GM19452 (cell line): Measurements from ENCODE around the gene SPRYD4.
"Not testable (repeated sequence)": the region's sequence is repeated elsewhere in the genome, so short reads cannot be mapped to it uniquely, and the experiment has no call there.

ENCODE experiments used
- ATAC-seq: cut with Tn5 transposase; IDR thresholded peaks from one replicate; pipeline ENCODE4 v1.9.1; 2021; ENCODE audit not compliant: unreplicated experiment

Gene SPRYD4

DNA sequence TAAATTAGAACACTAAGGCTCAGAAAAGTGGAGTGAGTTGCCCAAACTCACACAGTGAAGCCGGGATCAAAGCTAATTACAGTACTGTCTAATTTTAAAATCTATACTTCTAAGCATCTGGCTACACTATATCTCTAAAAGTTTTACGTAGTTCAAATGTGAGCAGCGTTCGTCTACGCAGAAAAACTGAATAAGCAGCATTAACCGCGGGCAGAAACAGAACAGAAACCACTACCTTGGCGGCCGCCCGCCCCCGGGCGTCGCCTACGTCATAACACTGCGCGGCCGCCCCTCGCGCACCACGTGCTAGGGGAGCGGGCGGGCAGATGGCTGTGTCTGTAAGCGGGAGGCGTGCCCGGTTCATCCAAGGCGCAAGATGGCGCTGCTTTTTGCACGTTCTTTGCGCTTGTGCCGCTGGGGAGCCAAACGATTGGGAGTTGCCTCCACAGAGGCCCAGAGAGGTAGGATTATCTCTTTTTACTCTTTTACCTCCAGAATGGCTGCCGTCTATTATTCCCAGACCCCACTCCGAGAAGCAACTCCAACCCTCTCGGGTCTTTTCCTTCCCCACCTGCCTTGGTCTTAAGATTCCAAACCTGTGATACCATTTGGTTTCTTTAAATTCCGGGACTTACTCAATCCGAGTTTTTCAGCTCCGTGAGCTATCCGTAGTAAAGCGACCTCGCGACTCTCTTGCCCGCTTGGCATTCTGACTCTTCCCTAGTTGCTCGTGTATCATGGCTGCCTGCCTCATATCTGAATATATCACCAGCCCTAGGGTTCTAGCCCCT, at the start of gene SPRYD4:
Gene SPRYD4, plus strand, starts transcription at position 363 of the 791 bp plus-strand sequence. Its CDS starts 14 bp downstream, at position 377.
- peak; percentile 86 for ATAC-seq

DNA sequence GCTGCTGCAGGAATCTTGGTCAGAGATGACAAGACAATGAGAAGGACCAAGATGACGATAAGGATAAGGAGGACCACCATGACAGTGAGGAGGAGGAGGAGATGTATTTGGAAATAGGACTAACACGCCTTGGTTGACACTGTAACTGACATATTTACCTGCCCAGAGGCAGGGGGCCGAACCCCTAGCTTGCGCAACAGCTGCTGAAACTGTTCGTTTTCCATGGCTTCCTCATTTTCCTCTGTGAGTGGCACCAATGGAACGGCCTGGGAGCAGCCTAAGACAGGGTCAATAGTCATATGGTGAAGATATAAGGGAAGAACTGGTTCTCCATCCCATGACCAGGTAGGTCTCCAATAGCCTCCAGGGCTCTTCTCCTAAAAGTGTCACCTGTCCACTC, 48.0 kb upstream of the SPRYD4 start:
- ATAC-seq = no peak

DNA sequence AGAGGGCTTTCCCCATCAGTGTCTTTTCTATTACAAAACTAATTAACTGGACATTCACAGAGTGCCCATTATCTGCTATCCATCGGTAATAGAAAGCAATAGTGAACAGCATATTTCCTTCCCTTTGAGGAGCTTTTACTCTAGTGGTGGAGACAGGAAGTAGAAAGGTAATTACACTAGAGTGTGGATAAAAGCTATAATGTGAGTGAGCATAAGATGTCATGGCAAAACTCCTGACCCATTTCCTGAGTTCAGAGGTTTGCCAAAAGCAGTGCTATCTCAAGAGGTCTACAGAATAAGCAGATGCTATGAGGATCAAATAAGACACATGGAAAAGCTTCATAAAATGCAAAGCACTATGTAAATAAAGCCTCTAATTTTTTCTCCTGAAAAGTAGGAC, 43.2 kb upstream of the SPRYD4 start:
- ATAC-seq = no peak

DNA sequence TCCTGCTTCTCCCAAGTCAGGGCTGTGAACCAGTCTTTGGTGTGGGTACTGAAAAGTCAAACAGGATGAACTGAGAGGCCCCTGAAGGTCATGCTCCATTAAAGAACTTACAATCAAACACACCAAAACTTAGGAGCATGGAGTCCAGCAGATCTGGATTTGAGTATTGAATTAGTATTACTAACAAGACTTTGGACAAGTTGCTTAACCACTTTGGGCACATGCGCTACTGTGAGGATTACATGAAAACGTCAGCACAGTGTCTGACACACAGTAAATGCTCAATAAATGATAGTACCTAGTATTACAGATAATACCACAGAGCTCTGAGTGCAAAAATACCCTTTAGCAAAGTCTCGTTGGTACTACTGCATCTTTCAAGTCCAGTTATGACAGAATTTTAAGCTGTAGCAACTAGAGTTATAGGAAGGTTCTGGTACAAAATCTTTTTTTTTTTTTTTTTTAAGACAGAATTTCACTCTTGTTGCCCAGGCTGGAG, 42.4 kb upstream of the SPRYD4 start:
- ATAC-seq = no peak

DNA sequence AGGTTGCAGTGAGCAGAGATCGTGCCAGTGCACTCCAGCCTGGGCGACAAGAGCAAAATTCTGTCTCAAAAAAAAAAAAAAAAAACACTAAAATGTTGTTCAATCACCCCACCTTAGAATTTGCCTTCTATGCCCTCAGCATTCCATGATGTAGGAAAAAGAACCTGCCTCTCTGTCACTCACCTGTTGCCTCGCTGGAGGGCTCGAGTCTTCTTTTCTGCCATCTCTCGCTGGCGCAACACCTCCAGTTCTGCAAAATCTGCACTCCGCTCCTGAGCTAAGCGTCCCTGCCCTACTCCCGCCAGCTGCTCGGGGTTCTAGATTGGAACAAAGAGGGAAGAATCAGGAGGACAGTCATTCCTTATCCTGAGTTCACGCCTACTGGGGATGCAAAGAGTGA, 37.1 kb upstream of the SPRYD4 start:
- ATAC-seq = no peak

DNA sequence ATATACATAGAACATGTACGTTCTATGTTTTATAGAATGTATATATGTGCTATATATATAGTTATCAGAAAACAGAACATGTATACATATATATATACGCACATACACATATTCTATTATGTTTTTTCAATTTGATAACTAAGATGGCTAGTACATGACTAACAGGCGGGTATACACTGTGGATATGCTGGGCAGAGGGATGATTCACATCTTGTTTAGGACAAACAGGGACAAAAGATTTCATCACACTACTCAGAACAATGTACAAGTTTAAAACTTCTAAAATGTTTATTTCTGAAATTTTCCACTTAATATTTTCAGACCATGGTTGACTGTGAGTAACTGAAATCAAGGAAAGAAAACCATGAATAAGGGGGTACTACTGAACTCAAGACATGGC, 36.5 kb upstream of the SPRYD4 start:
- ATAC-seq = no peak

DNA sequence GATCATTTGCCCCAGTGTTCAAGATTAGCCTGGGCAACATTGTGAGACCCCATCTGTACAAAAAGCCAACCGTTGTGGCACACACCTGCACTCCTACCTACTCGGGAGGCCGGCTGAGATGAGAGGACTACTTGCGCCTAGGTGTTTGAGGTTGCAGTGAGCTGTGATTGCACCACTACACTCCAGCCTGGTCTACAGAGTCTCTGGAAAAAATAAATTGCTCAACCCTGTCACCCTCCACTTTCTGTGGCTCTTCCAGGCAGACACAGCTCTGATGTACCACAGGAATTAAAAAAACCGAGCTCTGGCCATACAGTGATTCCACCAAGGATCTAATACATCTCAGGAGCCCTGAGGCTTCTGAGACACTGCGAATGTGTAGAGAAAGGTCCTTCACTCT, 33.5 kb upstream of the SPRYD4 start:
- no peak for ATAC-seq

DNA sequence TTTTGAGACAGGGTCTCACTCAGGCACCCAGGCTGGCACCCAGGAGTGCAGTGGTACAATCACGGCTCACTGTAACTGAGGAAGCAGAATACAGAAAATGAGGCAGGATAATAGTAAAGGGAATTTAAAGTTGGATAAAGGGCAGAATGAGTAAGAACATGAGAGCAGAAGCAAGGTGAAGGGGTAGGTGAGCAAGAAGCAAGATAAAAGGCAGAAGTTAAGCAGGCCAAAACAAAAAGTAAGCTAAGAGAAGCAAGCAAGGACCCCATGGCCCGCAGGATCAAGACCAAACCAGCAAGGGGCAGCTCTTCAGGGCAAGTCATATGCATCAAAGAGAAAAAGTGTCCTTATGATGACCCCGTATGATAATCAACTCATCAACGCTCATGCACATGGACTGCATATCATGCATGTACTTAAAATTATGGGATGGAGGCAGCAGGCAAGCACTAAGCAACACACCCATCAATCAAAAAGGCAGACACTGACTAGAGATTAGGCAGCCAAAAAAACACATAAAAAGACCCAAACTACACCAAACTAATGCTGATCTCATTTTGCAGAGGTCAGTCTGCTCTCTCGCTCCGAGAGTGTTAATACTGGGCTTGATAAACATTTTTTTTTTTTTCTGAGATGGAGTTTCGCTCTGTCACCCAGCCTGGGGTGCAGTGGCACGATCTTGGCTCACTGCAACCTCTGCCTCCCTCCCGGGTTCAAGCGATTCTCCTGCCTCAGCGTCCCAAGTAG, 30.8 kb upstream of the SPRYD4 start:
- no peak for ATAC-seq

DNA sequence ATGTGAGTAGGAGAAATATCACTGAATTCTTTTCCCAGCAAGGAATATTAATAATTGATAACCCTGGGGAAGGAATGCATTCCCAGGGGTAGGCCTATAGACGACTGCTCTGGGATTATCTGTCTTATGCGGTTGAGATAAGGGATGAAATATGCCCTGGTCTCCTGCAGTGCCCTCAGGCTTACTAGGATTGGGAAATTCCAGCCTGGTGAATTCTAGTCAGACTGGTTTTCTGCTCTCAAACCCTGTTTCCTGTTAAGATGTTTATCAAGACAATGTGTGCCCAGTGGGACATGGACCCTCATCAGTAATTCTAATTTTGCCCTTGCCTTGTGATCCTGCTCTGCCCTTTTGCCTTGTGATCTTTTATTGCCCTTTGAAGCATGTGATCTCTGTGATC, 25.2 kb upstream of the SPRYD4 start:
- ATAC-seq = not testable (repeated sequence)

DNA sequence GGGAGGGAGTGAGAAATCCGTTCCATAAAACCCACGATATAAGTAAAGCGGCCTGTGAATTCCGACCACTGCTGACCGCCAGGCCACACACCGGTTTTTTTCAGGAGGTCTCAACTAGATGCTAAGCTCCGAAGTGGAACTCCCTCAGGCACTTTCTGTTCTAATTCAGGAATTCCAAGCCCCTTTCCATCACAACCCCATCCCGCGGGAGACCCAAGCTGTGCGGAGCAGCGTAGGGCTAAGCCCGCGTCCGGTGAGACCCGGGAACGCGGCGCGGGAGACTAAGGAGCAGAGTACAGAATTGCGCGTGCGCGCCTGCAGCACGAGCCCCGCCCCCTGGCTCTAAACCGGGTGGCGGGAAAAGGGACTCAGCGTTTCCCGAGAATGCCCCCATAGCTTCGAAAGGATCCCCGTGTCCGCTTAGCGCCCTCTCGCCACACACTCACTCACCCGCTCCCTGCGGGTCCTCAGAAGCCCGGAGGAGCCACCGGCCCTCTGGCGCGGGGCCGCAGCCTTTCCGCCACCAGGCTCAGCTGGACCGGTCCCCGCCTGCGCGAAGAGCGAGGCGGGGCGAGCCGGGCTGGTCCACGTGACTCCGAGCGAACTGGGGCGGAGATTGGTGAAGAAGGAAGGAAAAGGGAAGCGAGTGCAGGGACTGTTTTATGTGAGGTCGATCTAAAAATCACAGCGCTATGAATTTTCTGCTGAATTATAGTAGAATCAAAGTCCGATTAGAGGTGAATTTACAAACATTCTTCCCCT, 19.3 kb upstream of the SPRYD4 start, which contains the start of gene TIMELESS:
Gene TIMELESS, minus strand, starts transcription at position 567 of the 762 bp plus-strand sequence. CDS start 15,256 bp downstream, outside the sequence.
- peak; percentile 97 for ATAC-seq

DNA sequence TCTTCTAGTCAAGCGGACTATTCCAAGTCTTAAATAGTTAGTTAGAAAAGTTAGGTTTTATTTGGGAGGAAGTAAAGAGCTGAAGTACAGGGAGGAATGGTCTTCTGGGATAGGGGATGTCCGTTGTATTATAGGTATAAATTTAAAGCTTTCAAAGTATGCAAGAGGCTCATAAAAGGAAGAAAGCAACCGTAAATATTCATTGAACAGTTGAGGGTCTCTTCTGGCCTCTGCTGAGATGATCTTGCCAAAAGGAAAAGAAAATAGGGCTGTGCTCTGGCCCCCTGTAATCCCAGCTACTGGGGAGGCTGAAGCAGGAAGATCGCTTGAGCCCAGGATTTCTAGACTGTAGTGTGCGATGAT, 18.8 kb upstream of the SPRYD4 start:
- ATAC-seq = no peak

DNA sequence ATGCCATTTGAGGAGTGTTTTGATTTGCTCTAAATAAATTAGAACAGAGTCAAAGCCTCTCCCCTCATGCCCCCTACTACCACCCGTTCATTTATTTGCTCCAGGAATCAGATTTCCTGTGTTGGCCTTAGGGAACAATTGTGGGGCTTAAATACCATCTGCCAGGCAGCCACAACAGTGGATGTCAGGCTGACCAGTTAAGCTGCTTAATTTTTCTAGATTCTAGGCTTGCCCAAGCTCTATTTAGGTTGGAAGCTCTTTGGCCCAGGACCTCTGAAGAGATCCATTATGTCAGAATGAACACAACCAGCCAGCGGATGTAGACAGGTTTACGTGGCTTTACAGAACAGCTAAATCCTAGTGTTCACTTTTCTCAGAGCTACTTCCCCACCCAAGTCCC, 18.1 kb upstream of the SPRYD4 start:
- ATAC-seq = no peak

DNA sequence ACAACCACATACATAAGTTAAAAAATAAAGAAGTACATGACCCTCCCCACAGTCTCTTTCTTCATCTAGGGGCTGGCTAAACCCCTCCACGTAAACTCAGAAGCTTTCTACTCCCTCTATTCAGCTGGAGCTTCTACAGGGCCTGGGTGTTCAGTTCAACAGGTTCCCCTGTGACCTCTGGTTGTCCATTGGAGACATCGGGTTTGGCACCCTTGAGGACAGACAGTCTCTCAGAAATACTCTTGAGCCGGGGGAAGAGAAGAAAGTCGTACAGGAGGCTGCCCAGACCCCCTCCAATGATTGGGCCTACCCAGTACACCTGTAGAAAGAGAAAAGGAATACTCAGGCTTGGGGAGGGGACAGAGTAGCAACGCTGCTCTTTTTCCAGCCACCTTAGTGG, 17.2 kb upstream of the SPRYD4 start:
- no peak for ATAC-seq

DNA sequence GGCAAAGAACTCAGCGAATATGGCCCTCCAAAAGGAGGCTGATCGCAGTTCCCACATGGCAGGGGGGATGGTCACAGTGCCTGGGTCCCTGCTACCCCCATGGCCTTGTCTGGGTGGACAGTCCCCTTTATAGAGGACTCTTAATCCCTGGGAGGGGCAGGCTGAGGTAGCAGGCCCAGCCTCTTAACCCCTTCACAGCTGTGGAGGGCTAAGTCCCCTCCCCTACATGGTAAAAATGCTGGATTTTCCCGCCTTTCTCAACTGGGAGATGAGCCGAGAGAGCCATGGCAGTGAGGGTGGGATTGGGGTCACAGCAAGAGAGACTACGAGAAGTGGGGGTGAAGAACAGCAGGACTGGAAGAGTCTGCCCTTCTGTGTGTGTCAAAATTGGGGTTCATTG, 13.8 kb upstream of the SPRYD4 start, which contains the start of gene MIP:
Gene MIP, minus strand, starts transcription at position 101 of the 400 bp plus-strand sequence. Its CDS starts 44 bp downstream, at position 57.
- no peak for ATAC-seq

DNA sequence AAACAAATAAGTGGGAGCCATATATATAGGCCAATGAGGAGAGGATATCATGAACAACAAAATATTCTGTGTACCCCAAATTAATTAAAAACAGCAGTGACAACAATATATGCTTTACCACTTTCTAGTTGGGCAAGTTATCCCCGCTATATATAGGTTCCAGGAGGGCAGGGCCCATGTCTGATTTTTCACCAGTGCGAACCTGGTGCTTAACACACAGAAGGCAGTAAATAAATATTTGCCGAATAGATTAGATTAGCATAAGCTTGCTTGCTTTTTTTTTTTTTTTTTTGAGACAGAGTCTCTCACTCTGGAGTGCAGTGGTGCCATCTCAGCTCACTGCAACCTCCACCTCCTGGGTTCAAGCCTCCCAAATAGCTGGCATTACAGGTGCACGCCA, 10.6 kb upstream of the SPRYD4 start:
- no peak for ATAC-seq

DNA sequence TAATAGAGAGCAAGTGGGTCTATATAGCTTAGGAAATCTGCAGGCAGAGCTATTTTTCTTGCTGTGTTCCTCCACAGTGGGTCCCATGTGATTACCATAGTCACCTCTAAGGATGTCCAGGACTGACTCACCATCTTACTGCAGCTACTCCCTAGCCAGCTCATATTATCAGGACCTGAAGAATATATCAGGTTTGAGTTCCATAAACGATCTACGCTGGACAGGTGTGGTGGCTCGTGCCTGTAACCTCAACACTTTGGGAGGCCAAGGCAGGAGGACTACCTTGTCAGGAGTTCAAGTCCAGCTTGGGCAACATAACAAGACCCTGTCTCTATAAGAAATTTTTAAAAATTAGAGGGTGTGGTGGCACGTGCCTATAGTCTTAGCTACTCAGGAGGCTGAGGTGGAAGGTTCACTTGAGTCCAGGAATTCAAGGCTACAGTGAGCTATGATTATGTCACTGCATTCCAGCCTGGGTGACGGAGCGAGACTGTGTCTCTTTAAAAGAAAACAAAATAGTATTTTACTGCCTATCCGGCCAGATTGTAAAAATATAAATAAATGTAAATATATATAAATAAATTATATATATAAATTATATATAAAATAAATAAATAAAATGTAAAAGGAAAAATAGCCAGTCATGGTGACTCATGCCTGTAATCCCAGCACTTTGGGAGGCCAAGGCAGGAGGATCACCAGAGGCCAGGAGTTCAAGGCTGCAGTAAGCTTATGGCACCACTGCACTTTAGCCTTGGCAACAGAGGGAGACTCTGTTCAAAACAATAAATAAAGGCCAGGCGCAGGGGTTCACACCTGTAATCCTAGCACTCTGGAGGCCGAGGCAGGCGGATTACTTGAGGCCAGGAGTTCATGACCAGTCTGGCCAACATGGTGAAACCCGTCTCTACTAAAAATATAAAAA, 6.9 kb upstream of the SPRYD4 start:
- no peak for ATAC-seq

DNA sequence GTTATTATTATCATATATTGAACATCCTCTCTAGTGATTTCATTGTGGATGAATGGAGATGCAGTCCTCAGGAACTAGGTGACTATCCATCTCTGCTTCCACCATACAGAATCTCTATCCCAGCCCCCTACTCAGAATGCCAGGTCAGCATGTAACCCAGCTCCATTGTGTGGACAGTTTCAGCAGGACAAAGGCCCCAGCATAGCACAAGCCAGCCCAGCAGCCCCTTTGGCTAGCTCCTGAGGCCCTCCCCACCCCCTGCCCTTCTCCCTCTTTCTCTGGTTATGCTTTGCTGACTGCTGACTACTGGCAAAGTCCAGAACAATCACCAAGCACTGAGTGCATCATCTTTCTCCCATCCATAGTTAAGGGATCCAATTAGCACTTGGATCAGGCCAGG, 5.8 kb upstream of the SPRYD4 start:
- ATAC-seq = no peak

DNA sequence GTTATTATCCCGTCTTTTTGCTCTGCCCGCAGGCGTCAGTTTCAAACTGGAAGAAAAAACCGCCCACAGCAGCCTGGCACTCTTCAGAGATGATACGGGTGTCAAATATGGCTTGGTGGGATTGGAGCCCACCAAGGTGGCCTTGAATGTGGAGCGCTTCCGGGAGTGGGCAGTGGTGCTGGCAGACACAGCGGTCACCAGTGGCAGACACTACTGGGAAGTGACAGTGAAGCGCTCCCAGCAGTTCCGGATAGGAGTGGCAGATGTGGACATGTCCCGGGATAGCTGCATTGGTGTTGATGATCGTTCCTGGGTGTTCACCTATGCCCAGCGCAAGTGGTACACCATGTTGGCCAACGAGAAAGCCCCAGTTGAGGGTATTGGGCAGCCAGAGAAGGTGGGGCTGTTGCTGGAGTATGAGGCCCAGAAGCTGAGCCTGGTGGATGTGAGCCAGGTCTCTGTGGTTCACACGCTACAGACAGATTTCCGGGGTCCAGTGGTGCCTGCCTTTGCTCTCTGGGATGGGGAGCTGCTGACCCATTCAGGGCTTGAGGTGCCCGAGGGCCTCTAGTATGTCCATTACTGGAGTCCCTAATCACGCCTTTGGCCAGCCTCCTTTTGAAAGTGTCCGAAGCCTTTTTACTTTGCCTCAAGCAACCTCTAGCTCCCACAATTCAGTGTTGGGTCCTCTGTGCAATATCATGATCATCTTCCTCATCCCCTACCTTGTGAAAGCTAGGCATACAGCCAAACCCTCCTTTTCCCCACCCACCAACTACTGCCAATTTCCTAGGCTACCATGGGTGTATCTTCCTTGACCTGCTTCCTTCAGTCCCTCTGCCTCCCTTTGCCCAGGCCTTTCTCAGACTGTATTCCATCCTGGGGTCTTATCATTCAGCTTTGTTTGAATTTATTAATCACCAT, 891 bp downstream of the SPRYD4 start:
- no peak for ATAC-seq

DNA sequence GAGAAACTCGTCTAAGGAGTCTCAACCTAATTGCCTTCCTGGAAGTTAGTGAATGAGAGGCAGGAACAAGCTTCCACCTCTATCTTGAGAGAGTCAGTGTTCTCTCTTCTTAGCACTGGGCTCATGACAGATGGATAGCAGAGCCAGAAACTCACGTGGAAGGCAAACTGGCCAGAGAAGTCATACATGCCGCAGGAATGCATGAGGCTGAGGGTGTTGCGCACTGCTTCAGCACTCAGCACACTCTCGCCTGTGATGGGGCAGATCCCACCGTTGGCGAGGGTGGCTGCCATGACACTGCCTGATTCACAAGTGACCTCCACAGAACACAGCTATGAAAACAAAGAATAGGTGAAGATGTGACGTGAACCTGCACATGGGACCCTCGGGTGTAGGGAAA, 6.0 kb downstream of the SPRYD4 start:
- ATAC-seq = no peak
